DND-41 (cell line): ENCODE results near the gene PSMD8.

Experiments
- EZH2 ChIP-seq: IDR thresholded peaks from 3 replicates; pipeline ENCODE4 v1.6.1; 2012; ENCODE audit warnings: borderline replicate concordance, low read depth, mild to moderate bottlenecking, moderate library complexity, low read length, inconsistent platforms; ENCODE audit not compliant: severe bottlenecking
- TF ChIP-seq, protein P1 (sequence below): IDR thresholded peaks from 2 replicates; pipeline ENCODE4 v1.5.1; 2012; ENCODE audit warnings: borderline replicate concordance, low read length, moderate library complexity, mild to moderate bottlenecking; ENCODE audit not compliant: poor library complexity, severe bottlenecking; ENCODE audit errors: extremely low read depth

DNA sequence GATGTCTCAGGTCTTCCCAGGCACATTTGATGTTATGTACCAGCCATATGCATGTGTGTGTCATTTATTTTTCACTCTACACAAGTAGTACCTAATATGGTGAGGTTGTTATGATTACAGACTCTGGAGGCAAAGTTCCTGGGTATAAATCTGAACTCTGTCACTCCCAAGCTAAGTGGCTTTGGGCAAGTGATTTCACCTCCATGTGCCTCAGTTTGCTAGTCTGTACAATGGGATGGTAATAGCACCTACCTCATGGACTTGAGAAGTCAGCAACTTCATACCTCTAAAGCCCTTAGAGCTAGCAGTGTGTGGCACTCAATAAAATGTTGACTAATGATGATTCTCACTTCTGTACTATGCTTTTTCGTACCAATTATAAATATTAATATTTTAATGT, 42.6 kb upstream of the PSMD8 start:
- TF ChIP-seq, protein P1, sequence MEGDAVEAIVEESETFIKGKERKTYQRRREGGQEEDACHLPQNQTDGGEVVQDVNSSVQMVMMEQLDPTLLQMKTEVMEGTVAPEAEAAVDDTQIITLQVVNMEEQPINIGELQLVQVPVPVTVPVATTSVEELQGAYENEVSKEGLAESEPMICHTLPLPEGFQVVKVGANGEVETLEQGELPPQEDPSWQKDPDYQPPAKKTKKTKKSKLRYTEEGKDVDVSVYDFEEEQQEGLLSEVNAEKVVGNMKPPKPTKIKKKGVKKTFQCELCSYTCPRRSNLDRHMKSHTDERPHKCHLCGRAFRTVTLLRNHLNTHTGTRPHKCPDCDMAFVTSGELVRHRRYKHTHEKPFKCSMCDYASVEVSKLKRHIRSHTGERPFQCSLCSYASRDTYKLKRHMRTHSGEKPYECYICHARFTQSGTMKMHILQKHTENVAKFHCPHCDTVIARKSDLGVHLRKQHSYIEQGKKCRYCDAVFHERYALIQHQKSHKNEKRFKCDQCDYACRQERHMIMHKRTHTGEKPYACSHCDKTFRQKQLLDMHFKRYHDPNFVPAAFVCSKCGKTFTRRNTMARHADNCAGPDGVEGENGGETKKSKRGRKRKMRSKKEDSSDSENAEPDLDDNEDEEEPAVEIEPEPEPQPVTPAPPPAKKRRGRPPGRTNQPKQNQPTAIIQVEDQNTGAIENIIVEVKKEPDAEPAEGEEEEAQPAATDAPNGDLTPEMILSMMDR = no peak
- TF ChIP-seq EZH2 = no peak
